HEK293T (cell line): Measurements from ENCODE around the gene SUMO2.

Experiments
- ARNT ChIP-seq: fragments of 450-650 bp; IDR thresholded peaks from 2 replicates; pipeline ENCODE4 v1.6.1; 2017; ENCODE audit warnings: mild to moderate bottlenecking
- BHLHE40 ChIP-seq: fragments of 450-650 bp; IDR thresholded peaks from 2 replicates; pipeline ENCODE4 v1.6.1; 2016; ENCODE audit warnings: mild to moderate bottlenecking, moderate library complexity, borderline replicate concordance
- CTBP1 ChIP-seq: fragments of 450-650 bp; IDR thresholded peaks from 2 replicates; pipeline ENCODE4 v1.6.1; 2016; ENCODE audit warnings: borderline replicate concordance
- ELF4 ChIP-seq: fragments of 450-650 bp; IDR thresholded peaks from 2 replicates; pipeline ENCODE4 v1.6.1; 2017; ENCODE audit warnings: antibody characterized with exemption
- FOXA1 ChIP-seq: fragments of 450-650 bp; IDR thresholded peaks from 2 replicates; pipeline ENCODE4 v1.6.1; 2016; ENCODE audit warnings: mild to moderate bottlenecking
- FOXM1 ChIP-seq: fragments of 450-650 bp; IDR thresholded peaks from 2 replicates; pipeline ENCODE4 v1.6.1; 2017; ENCODE audit warnings: mild to moderate bottlenecking, borderline replicate concordance
- HDGF ChIP-seq: fragments of 450-650 bp; IDR thresholded peaks from 2 replicates; pipeline ENCODE4 v1.6.1; 2017; ENCODE audit warnings: antibody characterized with exemption, borderline replicate concordance
- L3MBTL2 ChIP-seq: fragments of 450-650 bp; conservative IDR thresholded peaks from 2 replicates; pipeline ENCODE4 v1.6.1; 2016; ENCODE audit warnings: mild to moderate bottlenecking
- NFRKB ChIP-seq: fragments of 450-650 bp; IDR thresholded peaks from 2 replicates; pipeline ENCODE4 v1.6.1; 2016; ENCODE audit warnings: mild to moderate bottlenecking, moderate library complexity
- PKNOX1 ChIP-seq: fragments of 450-650 bp; IDR thresholded peaks from 2 replicates; pipeline ENCODE4 v1.6.1; 2016
- SP1 ChIP-seq: fragments of 450-650 bp; IDR thresholded peaks from 2 replicates; pipeline ENCODE4 v1.6.1; 2017
- SUZ12 ChIP-seq: fragments of 450-650 bp; IDR thresholded peaks from 2 replicates; pipeline ENCODE4 v1.6.1; 2016; ENCODE audit warnings: mild to moderate bottlenecking
- TARDBP ChIP-seq: fragments of 450-650 bp; IDR thresholded peaks from 2 replicates; pipeline ENCODE4 v1.6.1; 2016
- ZNF384 ChIP-seq: fragments of 450-650 bp; IDR thresholded peaks from 2 replicates; pipeline ENCODE4 v1.6.1; 2016

- TF ChIP-seq BHLHE40 = no peak
- TF ChIP-seq SUZ12 = no peak
- TF ChIP-seq CTBP1 = no peak
- no peak for TF ChIP-seq ARNT
- TF ChIP-seq NFRKB = no peak
- TF ChIP-seq SP1 = no peak
- no peak for TF ChIP-seq FOXM1
- no peak for TF ChIP-seq L3MBTL2
- TF ChIP-seq FOXA1 = no peak
- no peak for TF ChIP-seq ZNF384
- TF ChIP-seq PKNOX1 = no peak
- no peak for TF ChIP-seq TARDBP
- TF ChIP-seq HDGF = no peak
- no peak for TF ChIP-seq ELF4
Observed at GRCh38 chr17:75135452-75135851, 47.3 kb downstream of the SUMO2 start.
